SK-N-MC (cell line): ENCODE measurements around the gene PPP1R15A.

Experiments used
- EZH2 ChIP-seq: fragments of 200-600 bp; sonication (generic); IDR thresholded peaks from one replicate; pipeline ENCODE4 v1.6.1; 2017; ENCODE audit warnings: antibody characterized with exemption
- FOXP2 ChIP-seq: optimal IDR thresholded peaks from 2 replicates; pipeline ENCODE3; 2011; ENCODE audit warnings: mild to moderate bottlenecking, moderate library complexity; ENCODE audit not compliant: insufficient read depth; ENCODE audit errors: extremely low read length, control extremely low read depth
- POLR2AphosphoS5 ChIP-seq: IDR thresholded peaks from 2 replicates; pipeline ENCODE4 v1.6.1; 2012; ENCODE audit warnings: mild to moderate bottlenecking, low read depth, low read length, borderline replicate concordance

GRCh38 chr19:48845384-48845783, 26.8 kb upstream of the PPP1R15A start:
- no peak for TF ChIP-seq POLR2AphosphoS5
- no peak for TF ChIP-seq EZH2
- TF ChIP-seq FOXP2 = no peak
